Measurements from ENCODE around the gene NOXA1.
"Not testable (repeated sequence)": the region's sequence is repeated elsewhere in the genome, so short reads cannot be mapped to it uniquely, and the experiment has no call there.

Gene NOXA1

GRCh38 chr9:137456061-137456863 is 33.1 kb downstream of the NOXA1 start:
- no peak for DNase-seq

- DNase-seq, result no peak
These were observed 33.7 kb downstream of the NOXA1 start for GRCh38 chr9:137456864-137457405.

- no peak for DNase-seq
These were observed 34.4 kb downstream of the NOXA1 start for GRCh38 chr9:137457406-137458193.

GRCh38 chr9:137458194-137459151 is 35.3 kb downstream of the NOXA1 start:
- DNase-seq, result peak; percentile 45

GRCh38 chr9:137459152-137459600 is 36.0 kb downstream of the NOXA1 start, which contains the start of gene NSMF:
Gene NSMF (minus strand): TSS chr9:137459334. CDS start chr9:137459102, 232 bp downstream.
- DNase-seq, result peak; percentile 34

- no peak for DNase-seq
These were observed 36.6 kb downstream of the NOXA1 start for GRCh38 chr9:137459601-137460362.

GRCh38 chr9:137460363-137461315 is 37.4 kb downstream of the NOXA1 start:
- no peak for DNase-seq

- DNase-seq, result no peak
These were observed 38.1 kb downstream of the NOXA1 start for GRCh38 chr9:137461316-137461662.

- DNase-seq, result no peak
These were observed 38.6 kb downstream of the NOXA1 start for GRCh38 chr9:137461663-137462395.

GRCh38 chr9:137462396-137462985 is 39.3 kb downstream of the NOXA1 start:
- no peak for DNase-seq

- no peak for DNase-seq
These were observed 40.1 kb downstream of the NOXA1 start for GRCh38 chr9:137462986-137463930.

GRCh38 chr9:137463931-137464290 is 40.7 kb downstream of the NOXA1 start:
- no peak for DNase-seq

GRCh38 chr9:137464291-137464999 is 41.3 kb downstream of the NOXA1 start:
- DNase-seq, result no peak

GRCh38 chr9:137465000-137465719 is 42.0 kb downstream of the NOXA1 start:
- DNase-seq, result no peak

- DNase-seq, result no peak
These were observed 42.7 kb downstream of the NOXA1 start for GRCh38 chr9:137465720-137466388.

- not testable (repeated sequence) for DNase-seq
These were observed 43.3 kb downstream of the NOXA1 start for GRCh38 chr9:137466389-137467085.
